Subcutaneous adipose tissue (tissue), 4 donors: Measurements from ENCODE around the gene MAP7D2. TPM values are rescaled to one million over a fixed set of nuclear protein-coding genes. Genes with fewer than 3 reads are reported as not detected.

Source experiments
- CTCF ChIP-seq: fragments of 450-650 bp; IDR thresholded peaks from one replicate; pipeline ENCODE4 v1.5.1; 2016; ENCODE audit warnings: low read depth, mild to moderate bottlenecking, control low read depth, antibody characterized with exemption, moderate library complexity
- total RNA-seq, 4 donors: library from RNA; depleted of rRNA; stranded (reverse); fragments of >200 nt; gene quantifications; one replicate each; pipeline ENCODE4 v1.1.0, GENCODE V29; 2016

MAP7D2 gene
- total RNA-seq, 4 donors from 2014 or later: 0.33 to 0.44 (median 0.36) TPM

- TF ChIP-seq CTCF: no peak
These were observed 101.3 kb downstream of the MAP7D2 start for GRCh38 chrX:20015422-20015821.

- no peak for TF ChIP-seq CTCF
These were observed 105.1 kb downstream of the MAP7D2 start for GRCh38 chrX:20011608-20012007.

GRCh38 chrX:20007962-20008622 lies 108.6 kb downstream of the MAP7D2 start:
- no peak for TF ChIP-seq CTCF

- no peak for TF ChIP-seq CTCF
These were observed 110.8 kb downstream of the MAP7D2 start for GRCh38 chrX:20005883-20006282.

GRCh38 chrX:20001588-20001987 lies 115.1 kb downstream of the MAP7D2 start:
- TF ChIP-seq CTCF: no peak

- TF ChIP-seq CTCF: no peak
These were observed 125.4 kb downstream of the MAP7D2 start for GRCh38 chrX:19991350-19991718.

- TF ChIP-seq CTCF: no peak
These were observed 126.0 kb downstream of the MAP7D2 start, which contains the start of gene BCLAF3 for GRCh38 chrX:19990556-19991349. Gene BCLAF3 (minus strand): TSS chrX:19991061. CDS start chrX:19970264, 20,797 bp downstream.
